HG03460 (cell line): Measurements from ENCODE around the gene U2AF1L4.
A peak's percentile ranks its signal among the peaks of the same experiment; 100 is the strongest.
"Not testable (repeated sequence)": the region's sequence is repeated elsewhere in the genome, so short reads cannot be mapped to it uniquely, and the experiment has no call there.

Source experiments
- ATAC-seq: cut with Tn5 transposase; IDR thresholded peaks from one replicate; pipeline ENCODE4 v1.9.1; 2021; ENCODE audit not compliant: unreplicated experiment

The U2AF1L4 gene

GRCh38 chr19:35727956-35728706, 17.1 kb downstream of the U2AF1L4 start:
- no peak for ATAC-seq

- ATAC-seq, result no peak
These were observed 17.9 kb downstream of the U2AF1L4 start for GRCh38 chr19:35727053-35727955.

- no peak for ATAC-seq
These were observed 19.9 kb downstream of the U2AF1L4 start for GRCh38 chr19:35725216-35725861.

GRCh38 chr19:35724560-35724959, 20.7 kb downstream of the U2AF1L4 start:
- no peak for ATAC-seq

GRCh38 chr19:35724132-35724531, 21.1 kb downstream of the U2AF1L4 start:
- not testable (repeated sequence) for ATAC-seq

GRCh38 chr19:35723671-35724070, 21.5 kb downstream of the U2AF1L4 start:
- ATAC-seq, result no peak

- ATAC-seq, result no peak
These were observed 22.3 kb downstream of the U2AF1L4 start for GRCh38 chr19:35722897-35723296.

GRCh38 chr19:35722461-35722860, 22.8 kb downstream of the U2AF1L4 start:
- no peak for ATAC-seq

GRCh38 chr19:35721374-35721773, 23.8 kb downstream of the U2AF1L4 start:
- ATAC-seq, result no peak

GRCh38 chr19:35720648-35721047, 24.6 kb downstream of the U2AF1L4 start:
- ATAC-seq, result no peak

- no peak for ATAC-seq
These were observed 25.1 kb downstream of the U2AF1L4 start for GRCh38 chr19:35720163-35720524.

- no peak for ATAC-seq
These were observed 25.6 kb downstream of the U2AF1L4 start for GRCh38 chr19:35719402-35720162.

GRCh38 chr19:35718345-35719041, 26.7 kb downstream of the U2AF1L4 start:
- no peak for ATAC-seq

GRCh38 chr19:35717665-35718344, 27.4 kb downstream of the U2AF1L4 start, which contains the start of gene KMT2B:
KMT2B (plus strand) TSS chr19:35718003; CDS start chr19:35718019, 16 bp downstream.
- ATAC-seq, result no peak

- peak; percentile 51 for ATAC-seq
These were observed 28.2 kb downstream of the U2AF1L4 start for GRCh38 chr19:35716801-35717664.

GRCh38 chr19:35715981-35716800, 29.0 kb downstream of the U2AF1L4 start:
- ATAC-seq, result no peak

GRCh38 chr19:35715355-35715809, 29.8 kb downstream of the U2AF1L4 start:
- ATAC-seq, result no peak
